Peyer's patch (tissue), 4 donors: ENCODE data around the gene TMEFF2.

Experiments used
- CTCF ChIP-seq, 6 experiments: fragments of 450-650 bp in 4 of 6; fragments of 200-600 bp in 2 of 6; sonication (generic) in 1 of 6; IDR thresholded peaks; one replicate each; pipeline ENCODE4 v1.5.1; 2017 to 2019; ENCODE audit warnings: antibody characterized with exemption in 6 of 6, mild to moderate bottlenecking in 3 of 6, moderate library complexity in 1 of 6
- POLR2A ChIP-seq, 2 donors: fragments of 450-650 bp; IDR thresholded peaks; one replicate each; pipeline ENCODE4 v1.5.1; 2017; ENCODE audit warnings: antibody characterized with exemption in 2 of 2, mild to moderate bottlenecking in 2 of 2, moderate library complexity in 2 of 2

GRCh38 chr2:192122141-192122540 lies 72.6 kb downstream of the TMEFF2 start:
- TF ChIP-seq CTCF (IDR thresholded peaks at IDR 0.05) = no peak
- TF ChIP-seq POLR2A (IDR thresholded peaks at IDR 0.05) = no peak
